GM20000 (cell line): Measurements from ENCODE around the gene SMYD5.

Source experiments
- DNase-seq: peaks from one replicate; pipeline ENCODE4 v3.0.0; 2012; ENCODE audit warnings: low spot score
- CTCF ChIP-seq: IDR thresholded peaks from 2 replicates; pipeline ENCODE4 v1.5.1; 2012; ENCODE audit warnings: mild to moderate bottlenecking, control low read depth; ENCODE audit errors: extremely low read depth, missing control alignments

The SMYD5 gene

GRCh38 chr2:73227086-73227485 lies 13.0 kb downstream of the SMYD5 start:
- DNase-seq: no peak
- TF ChIP-seq CTCF: no peak

DNA sequence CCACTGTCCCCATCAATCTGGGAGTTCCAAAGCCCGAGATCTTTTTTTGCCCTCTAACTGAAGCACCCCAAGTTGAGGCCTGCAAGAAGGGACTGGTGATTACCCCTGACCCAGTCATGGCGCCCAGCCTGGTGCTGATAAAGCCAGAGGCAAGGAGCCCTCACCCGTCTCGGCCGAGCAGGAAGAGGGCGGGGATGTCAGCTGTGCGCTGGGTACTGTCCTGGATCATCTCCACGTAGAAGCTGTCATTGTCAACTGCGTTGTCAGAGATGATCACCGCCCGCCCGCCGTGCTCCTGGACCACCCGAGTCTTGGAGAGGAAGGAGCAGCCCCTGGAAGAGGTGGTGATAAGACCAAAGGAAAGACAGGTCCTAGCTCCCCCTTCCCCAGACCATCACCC lies 14.6 kb downstream of the SMYD5 start:
- DNase-seq: no peak
- TF ChIP-seq CTCF: no peak

- peak; percentile 49 for DNase-seq
- no peak for TF ChIP-seq CTCF
Observed at GRCh38 chr2:73232403-73233153, 18.5 kb downstream of the SMYD5 start.

DNA sequence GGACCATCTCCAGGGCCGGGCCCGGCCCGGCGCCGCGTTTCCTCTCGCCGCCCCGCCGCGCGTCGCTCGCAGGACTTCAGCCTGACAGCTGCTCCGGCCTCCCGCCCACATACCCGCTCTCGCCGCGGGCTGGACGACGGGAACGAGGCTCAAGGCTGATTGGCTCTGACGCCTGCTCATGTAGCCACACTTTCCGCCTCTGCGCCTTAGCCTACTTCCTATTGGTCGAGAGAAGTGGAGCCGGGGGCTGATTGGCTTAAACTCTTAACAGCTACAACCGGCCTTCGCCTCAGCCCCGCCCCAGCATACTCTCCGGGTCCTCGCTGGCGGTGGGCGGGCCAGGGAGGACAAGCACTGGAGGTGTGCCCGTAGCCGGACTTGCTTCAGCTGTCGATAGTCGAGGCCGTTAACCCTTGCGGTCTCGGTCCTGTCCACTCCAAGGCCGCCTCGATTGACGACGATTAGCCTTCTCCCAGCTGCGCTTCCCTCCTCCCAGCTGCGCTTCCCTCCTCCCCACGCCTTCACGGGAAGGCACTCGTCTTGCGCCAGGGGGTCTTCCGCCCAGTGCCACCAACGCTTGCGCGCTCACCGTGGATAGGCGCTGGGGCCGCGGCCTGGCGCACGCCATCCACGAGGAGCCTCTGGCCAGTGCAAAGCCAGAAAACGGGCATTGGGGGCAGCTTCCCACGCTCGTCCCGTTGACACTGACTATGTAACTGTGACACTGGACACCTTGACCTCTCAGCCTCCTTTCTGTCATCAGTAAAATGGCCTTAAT lies 19.3 kb downstream of the SMYD5 start, which contains the start of gene PRADC1:
PRADC1 (minus strand) TSS at position 86 of the 778 bp plus-strand sequence; CDS start at position 7, 79 bp downstream.
- DNase-seq: peak; percentile 98
- TF ChIP-seq CTCF: no peak

GRCh38 chr2:73233932-73234832 lies 20.1 kb downstream of the SMYD5 start, which contains the start of gene CCT7:
Gene CCT7, plus strand, starts transcription at chr2:73234308. Its CDS starts 71 bp downstream, at chr2:73234379.
- DNase-seq: peak; percentile 93
- no peak for TF ChIP-seq CTCF

GRCh38 chr2:73235315-73236028 lies 21.4 kb downstream of the SMYD5 start:
- no peak for TF ChIP-seq CTCF
- DNase-seq: no peak
